SH-SY5Y (cell line): Measurements from ENCODE around the gene APEH.

Experiments
- GATA2 ChIP-seq: IDR thresholded peaks from 2 replicates; pipeline ENCODE4 v1.6.1; 2011; ENCODE audit warnings: mild to moderate bottlenecking, low read depth, low read length
- GATA3 ChIP-seq: IDR thresholded peaks from 2 replicates; pipeline ENCODE4 v1.6.1; 2011; ENCODE audit warnings: low read depth, mild to moderate bottlenecking, low read length, moderate library complexity

- TF ChIP-seq GATA2: no peak
- no peak for TF ChIP-seq GATA3
Observed at GRCh38 chr3:49661281-49661680, 12.9 kb upstream of the APEH start.
